Stomach (tissue), 4 donors: ENCODE data around the gene TPD52L1.

Experiments
- POLR2A ChIP-seq, 4 donors: fragments of 450-650 bp; IDR thresholded peaks; one replicate each; pipeline ENCODE4 v1.6.1; 2016; ENCODE audit warnings: antibody characterized with exemption in 4 of 4, control low read depth in 2 of 4, mild to moderate bottlenecking in 1 of 4, moderate library complexity in 1 of 4
- TF ChIP-seq, protein P1 (sequence below), 7 experiments: fragments of 450-650 bp in 4 of 7; fragments of 200-600 bp in 3 of 7; sonication (generic) in 3 of 7; IDR thresholded peaks; one replicate each; pipeline ENCODE4 v1.5.1; 2016 to 2019; ENCODE audit warnings: antibody characterized with exemption in 7 of 7, control low read depth in 2 of 7, mild to moderate bottlenecking in 1 of 7

DNA sequence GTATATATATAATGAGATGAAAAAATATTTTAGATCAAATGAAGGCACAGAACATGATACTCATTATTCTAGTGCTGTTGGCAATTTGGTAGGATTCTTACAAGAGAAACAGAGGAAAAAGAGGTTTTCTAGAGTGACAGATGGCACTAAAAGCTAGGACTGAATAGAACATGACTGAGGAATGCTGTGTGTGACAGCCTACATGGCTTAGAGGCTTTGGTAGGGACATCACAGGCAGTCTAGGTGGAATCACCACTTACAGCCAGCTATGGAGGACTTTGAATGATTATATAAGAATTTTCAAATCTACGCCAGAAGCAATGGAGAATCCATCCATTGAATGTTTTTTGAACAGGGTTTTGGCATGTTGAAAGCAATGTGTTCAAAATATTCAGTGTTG is 52.8 kb downstream of the TPD52L1 start:
- TF ChIP-seq POLR2A (IDR thresholded peaks at IDR 0.05): no peak
- TF ChIP-seq, protein P1, sequence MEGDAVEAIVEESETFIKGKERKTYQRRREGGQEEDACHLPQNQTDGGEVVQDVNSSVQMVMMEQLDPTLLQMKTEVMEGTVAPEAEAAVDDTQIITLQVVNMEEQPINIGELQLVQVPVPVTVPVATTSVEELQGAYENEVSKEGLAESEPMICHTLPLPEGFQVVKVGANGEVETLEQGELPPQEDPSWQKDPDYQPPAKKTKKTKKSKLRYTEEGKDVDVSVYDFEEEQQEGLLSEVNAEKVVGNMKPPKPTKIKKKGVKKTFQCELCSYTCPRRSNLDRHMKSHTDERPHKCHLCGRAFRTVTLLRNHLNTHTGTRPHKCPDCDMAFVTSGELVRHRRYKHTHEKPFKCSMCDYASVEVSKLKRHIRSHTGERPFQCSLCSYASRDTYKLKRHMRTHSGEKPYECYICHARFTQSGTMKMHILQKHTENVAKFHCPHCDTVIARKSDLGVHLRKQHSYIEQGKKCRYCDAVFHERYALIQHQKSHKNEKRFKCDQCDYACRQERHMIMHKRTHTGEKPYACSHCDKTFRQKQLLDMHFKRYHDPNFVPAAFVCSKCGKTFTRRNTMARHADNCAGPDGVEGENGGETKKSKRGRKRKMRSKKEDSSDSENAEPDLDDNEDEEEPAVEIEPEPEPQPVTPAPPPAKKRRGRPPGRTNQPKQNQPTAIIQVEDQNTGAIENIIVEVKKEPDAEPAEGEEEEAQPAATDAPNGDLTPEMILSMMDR (IDR thresholded peaks at IDR 0.05): no peak
